ENCODE results near the gene CMIP. TPM values are rescaled to one million over a fixed set of nuclear protein-coding genes. Genes with fewer than 3 reads are reported as not detected.

The CMIP gene
- total RNA-seq, 1 donor from 2014 or later = 27.7 TPM

GRCh38 chr16:81570151-81570846 lies 125.7 kb downstream of the CMIP start:
- H3K36me3 ChIP-seq (ENCODE audit: control insufficient read depth, insufficient read depth, low read length) = no peaks in the 10 kb centered on the region
- DNase-seq (ENCODE audit: low read depth) = no peak
- no peak overlapping the region for H3K4me3 ChIP-seq (ENCODE audit: low read depth, low read length)
- H3K27me3 ChIP-seq (ENCODE audit: control insufficient read depth, insufficient read depth, low read length) = no peaks in the 10 kb centered on the region
- no peak for TF ChIP-seq CTCF (IDR thresholded peaks at IDR 0.05; ENCODE audit: insufficient read depth, low read length, poor library complexity, severe bottlenecking)

GRCh38 chr16:81571175-81571574 lies 126.6 kb downstream of the CMIP start:
- no peak for TF ChIP-seq CTCF (IDR thresholded peaks at IDR 0.05; ENCODE audit: insufficient read depth, low read length, poor library complexity, severe bottlenecking)
- no peaks in the 10 kb centered on the region for H3K36me3 ChIP-seq (ENCODE audit: control insufficient read depth, insufficient read depth, low read length)
- H3K27me3 ChIP-seq (ENCODE audit: control insufficient read depth, insufficient read depth, low read length) = no peaks in the 10 kb centered on the region
- no peak overlapping the region for H3K4me3 ChIP-seq (ENCODE audit: low read depth, low read length)
- no peak for DNase-seq (ENCODE audit: low read depth)

GRCh38 chr16:81571592-81572385 lies 127.2 kb downstream of the CMIP start:
- no peak overlapping the region for H3K4me3 ChIP-seq (ENCODE audit: low read depth, low read length)
- TF ChIP-seq CTCF (IDR thresholded peaks at IDR 0.05; ENCODE audit: insufficient read depth, low read length, poor library complexity, severe bottlenecking) = no peak
- no peaks in the 10 kb centered on the region for H3K36me3 ChIP-seq (ENCODE audit: control insufficient read depth, insufficient read depth, low read length)
- no peaks in the 10 kb centered on the region for H3K27me3 ChIP-seq (ENCODE audit: control insufficient read depth, insufficient read depth, low read length)
- no peak for DNase-seq (ENCODE audit: low read depth)

GRCh38 chr16:81572386-81573144 lies 128.0 kb downstream of the CMIP start:
- DNase-seq (ENCODE audit: low read depth) = no peak
- H3K36me3 ChIP-seq (ENCODE audit: control insufficient read depth, insufficient read depth, low read length) = no peaks in the 10 kb centered on the region
- TF ChIP-seq CTCF (IDR thresholded peaks at IDR 0.05; ENCODE audit: insufficient read depth, low read length, poor library complexity, severe bottlenecking) = no peak
- H3K27me3 ChIP-seq (ENCODE audit: control insufficient read depth, insufficient read depth, low read length) = no peaks in the 10 kb centered on the region
- H3K4me3 ChIP-seq (ENCODE audit: low read depth, low read length) = no peak overlapping the region

GRCh38 chr16:81573533-81574020 lies 129.0 kb downstream of the CMIP start:
- Histone ChIP-seq H3K36me3 (ENCODE audit: control insufficient read depth, insufficient read depth, low read length) (no peaks in the 10 kb centered on the region), H3K4me3 (ENCODE audit: low read depth, low read length) (no peak overlapping the region), H3K27me3 (ENCODE audit: control insufficient read depth, insufficient read depth, low read length) (no peaks in the 10 kb centered on the region)
- no peak for DNase-seq (ENCODE audit: low read depth)
- TF ChIP-seq CTCF (IDR thresholded peaks at IDR 0.05; ENCODE audit: insufficient read depth, low read length, poor library complexity, severe bottlenecking) = no peak
